GM12873 (cell line): Measurements from ENCODE around the gene CHRNB4.

ENCODE experiments used
- TF ChIP-seq, protein P1 (sequence below): IDR thresholded peaks from 2 replicates; pipeline ENCODE4 v1.5.1; 2012; ENCODE audit warnings: low read depth, mild to moderate bottlenecking, moderate library complexity, low read length, control low read depth; ENCODE audit not compliant: insufficient read depth; ENCODE audit errors: missing control alignments

The CHRNB4 gene

DNA sequence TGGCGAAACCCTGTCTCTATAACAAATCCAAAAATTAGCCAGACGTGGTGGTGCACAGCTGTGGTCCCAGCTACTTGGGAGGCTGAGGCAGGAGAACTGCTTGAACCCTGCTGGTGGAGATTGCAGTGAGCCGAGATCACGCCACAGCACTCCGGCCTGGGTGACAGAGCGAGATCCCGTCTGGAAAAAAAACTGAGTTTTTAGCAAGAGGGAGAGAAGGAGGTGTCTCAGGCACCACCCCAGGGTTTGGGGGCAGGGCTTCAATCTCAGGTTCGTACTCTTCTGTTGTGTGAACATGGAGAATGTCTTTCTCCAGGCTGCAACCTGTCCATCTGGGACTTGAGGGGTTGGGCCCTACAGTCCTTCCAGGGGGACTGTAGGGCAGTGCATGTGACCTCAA is 22.9 kb downstream of the CHRNB4 start:
- TF ChIP-seq, protein P1, sequence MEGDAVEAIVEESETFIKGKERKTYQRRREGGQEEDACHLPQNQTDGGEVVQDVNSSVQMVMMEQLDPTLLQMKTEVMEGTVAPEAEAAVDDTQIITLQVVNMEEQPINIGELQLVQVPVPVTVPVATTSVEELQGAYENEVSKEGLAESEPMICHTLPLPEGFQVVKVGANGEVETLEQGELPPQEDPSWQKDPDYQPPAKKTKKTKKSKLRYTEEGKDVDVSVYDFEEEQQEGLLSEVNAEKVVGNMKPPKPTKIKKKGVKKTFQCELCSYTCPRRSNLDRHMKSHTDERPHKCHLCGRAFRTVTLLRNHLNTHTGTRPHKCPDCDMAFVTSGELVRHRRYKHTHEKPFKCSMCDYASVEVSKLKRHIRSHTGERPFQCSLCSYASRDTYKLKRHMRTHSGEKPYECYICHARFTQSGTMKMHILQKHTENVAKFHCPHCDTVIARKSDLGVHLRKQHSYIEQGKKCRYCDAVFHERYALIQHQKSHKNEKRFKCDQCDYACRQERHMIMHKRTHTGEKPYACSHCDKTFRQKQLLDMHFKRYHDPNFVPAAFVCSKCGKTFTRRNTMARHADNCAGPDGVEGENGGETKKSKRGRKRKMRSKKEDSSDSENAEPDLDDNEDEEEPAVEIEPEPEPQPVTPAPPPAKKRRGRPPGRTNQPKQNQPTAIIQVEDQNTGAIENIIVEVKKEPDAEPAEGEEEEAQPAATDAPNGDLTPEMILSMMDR = no peak

DNA sequence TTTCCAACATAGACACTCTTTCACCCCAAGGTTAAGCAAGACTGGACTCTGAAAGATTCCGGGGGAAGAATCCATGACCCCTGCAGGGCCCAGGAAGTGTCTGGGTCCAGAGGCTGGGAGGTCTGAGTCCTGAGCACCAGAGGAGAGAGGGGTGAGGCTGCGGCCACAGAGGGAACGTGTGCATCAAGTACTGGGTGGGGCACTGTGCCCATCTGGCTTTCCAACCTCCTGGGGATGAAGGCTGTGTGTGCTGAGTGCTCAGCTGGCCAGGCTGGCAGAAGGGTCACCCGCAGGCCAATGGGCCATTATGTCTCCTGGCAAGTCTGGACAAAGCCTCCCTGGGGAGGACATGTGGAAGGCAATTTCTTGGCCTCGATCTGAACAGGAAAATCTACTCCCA is 23.5 kb downstream of the CHRNB4 start:
- TF ChIP-seq, protein P1 = no peak

DNA sequence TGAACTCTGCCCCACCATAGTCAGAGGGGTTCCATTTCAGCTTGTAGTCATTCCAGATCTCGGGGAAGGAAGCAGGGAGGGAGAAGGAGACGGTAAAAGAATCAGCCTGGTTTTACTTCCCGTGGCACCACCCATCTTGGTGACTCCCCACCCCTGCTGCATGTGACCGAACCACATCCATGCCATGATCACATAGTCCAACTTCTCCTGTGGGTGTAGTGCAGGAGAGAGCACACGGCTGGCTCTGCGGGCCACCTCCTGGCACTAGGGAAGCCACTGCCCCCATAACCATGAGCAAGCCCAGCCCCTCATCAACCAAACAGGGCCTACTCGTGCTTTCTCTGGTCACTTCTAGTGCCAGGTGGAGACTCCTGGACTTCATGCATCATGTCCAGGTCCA is 23.9 kb downstream of the CHRNB4 start:
- TF ChIP-seq, protein P1 = no peak

DNA sequence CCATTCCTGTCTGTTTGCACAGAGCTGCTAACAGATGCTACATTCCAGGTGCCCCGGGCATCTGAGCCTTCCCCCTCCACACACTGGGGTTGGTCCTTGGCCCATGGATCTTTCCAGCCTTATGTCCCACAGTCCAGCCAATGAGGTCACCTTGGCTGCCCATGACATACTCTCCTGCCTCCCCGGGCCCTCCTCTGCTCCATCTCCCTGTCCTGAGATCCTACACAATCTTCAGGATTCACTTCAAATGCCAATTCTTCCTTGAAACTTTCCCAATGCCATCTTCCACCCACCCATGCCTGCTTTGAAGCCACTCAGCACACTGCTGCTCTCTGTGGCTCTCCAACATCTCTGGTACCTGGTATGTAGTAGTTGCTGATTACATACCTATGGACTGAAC is 24.5 kb downstream of the CHRNB4 start:
- TF ChIP-seq, protein P1 = no peak

DNA sequence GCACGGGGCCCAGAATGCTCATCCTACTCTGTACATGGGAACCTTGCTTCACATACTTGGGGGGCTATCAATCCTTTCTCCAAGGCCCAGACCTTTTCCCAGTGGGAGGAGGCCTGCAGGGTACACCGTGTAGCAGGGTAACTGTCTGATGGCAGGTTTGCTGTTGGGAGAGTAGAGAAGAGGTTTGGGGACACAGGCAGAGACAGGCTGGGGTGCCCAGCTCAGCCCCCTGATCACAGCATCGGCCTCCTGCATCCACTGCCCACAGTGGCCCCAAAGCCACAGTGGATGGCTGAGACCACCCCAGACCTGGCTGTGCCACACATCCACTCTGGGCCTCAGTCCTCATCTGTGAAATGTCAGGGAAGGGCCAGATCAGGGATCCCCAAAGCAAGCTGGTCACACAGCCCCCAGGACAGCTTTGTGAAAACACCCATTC is 25.8 kb downstream of the CHRNB4 start:
- TF ChIP-seq, protein P1 = no peak

DNA sequence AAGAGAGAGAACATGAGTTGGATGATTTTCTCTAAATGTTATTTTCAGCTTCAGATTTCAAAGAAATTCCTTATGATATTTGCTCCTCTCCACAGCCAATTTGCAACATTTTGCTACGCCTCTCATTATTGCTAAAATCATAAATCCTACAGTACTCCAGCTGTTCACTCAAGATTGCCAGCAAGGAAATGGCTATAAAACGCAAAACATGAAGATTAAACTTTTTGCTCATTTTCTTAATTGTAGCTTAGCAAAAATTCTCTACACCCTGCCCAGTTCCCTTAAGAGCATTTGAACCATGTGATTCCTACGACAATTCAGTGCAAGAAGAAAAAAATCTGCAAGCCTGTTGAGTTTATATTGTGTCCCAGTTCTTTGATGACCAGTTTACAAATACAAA is 27.0 kb downstream of the CHRNB4 start:
- TF ChIP-seq, protein P1 = no peak

DNA sequence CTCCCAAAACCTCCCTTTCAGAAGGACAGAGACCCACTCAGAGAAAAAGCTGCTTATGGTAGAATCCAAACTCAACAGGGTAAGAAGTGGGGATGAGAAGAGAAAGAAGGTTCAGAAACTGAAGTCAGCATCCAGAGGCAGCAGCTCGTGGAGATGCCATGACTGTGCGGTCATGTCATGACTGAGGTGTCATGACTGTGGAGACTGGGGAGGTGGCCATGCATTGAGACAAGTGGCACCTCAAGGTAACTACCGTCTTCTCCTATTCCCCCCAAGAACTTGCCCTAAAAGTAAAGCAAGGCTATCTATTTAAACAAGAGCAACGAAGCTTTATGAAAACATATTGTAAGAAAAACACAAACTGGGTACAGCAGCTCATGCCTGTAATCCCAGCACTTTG is 35.3 kb downstream of the CHRNB4 start:
- TF ChIP-seq, protein P1 = no peak

DNA sequence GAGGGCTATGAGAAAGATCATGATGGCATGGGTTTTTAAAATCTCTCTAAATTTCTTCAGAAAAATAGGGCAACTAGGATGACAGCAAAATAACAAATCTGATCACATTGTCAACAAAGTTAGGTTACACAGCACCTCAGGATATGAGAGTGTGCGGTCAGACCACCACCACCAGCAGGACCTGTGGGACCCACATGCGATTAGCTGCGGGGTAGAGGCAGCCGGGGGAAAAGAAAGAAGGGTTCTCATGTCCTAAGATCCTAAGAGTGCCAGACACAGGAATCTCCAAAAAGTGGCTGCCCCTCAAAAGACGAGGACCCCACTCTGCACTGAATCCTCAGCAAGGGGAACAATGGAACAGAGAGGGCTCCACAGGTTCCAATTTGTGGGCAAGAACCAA is 35.8 kb downstream of the CHRNB4 start:
- TF ChIP-seq, protein P1 = no peak
